ENCODE measurements around the gene USP43.

DNA sequence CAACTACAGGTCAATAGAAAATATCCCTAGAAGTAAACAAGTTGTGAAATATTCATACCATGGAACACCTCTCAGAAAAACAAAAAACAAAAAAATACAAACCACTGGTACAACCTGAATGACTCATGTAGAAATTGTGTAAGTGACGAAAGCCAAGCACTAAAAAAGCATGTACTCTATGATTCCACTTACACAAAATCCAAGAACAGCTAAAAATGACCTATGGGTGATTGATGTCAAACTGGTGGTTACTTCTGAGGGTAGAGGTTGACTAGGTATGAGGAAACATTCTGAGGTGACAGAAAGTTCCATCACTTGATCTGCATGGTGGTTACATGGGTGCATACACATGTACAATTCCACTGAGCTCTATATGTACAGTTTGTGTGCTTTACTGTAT, 114.9 kb downstream of the USP43 start:
- no peak for TF ChIP-seq EZH2phosphoT487 (IDR thresholded peaks at IDR 0.05; ENCODE audit: insufficient read depth, low read depth)
- TF ChIP-seq EZH2 (IDR thresholded peaks at IDR 0.05; ENCODE audit: insufficient read depth, poor library complexity, severe bottlenecking) = no peak
